Subcutaneous adipose tissue (tissue), 4 donors: Measurements from ENCODE around the gene CEP350. TPM values are rescaled to one million over a fixed set of nuclear protein-coding genes. Genes with fewer than 3 reads are reported as not detected.

Experiments used
- CTCF ChIP-seq: fragments of 450-650 bp; IDR thresholded peaks from one replicate; pipeline ENCODE4 v1.5.1; 2016; ENCODE audit warnings: low read depth, mild to moderate bottlenecking, control low read depth, antibody characterized with exemption, moderate library complexity
- total RNA-seq, 4 donors: library from RNA; depleted of rRNA; stranded (reverse); fragments of >200 nt; gene quantifications; one replicate each; pipeline ENCODE4 v1.1.0, GENCODE V29; 2016

Gene CEP350
- total RNA-seq, 4 donors from 2014 or later, result 77.2 to 136 (median 103) TPM

GRCh38 chr1:180053594-180054567, 99.3 kb downstream of the CEP350 start:
- TF ChIP-seq CTCF, result no peak

- no peak for TF ChIP-seq CTCF
Observed at GRCh38 chr1:180057883-180058396, 103.3 kb downstream of the CEP350 start.

GRCh38 chr1:180061019-180061418, 106.4 kb downstream of the CEP350 start:
- TF ChIP-seq CTCF, result no peak

- TF ChIP-seq CTCF, result no peak
Observed at GRCh38 chr1:180062452-180062971, 107.9 kb downstream of the CEP350 start.

- no peak for TF ChIP-seq CTCF
Observed at GRCh38 chr1:180065408-180065807, 110.8 kb downstream of the CEP350 start.

- TF ChIP-seq CTCF, result no peak
Observed at GRCh38 chr1:180066150-180066549, 111.5 kb downstream of the CEP350 start.

GRCh38 chr1:180070286-180070685, 115.7 kb downstream of the CEP350 start:
- no peak for TF ChIP-seq CTCF
